Mucosa of rectum (tissue), 2 donors: ENCODE data around the gene MAP3K6.

Experiments used
- H3K27ac ChIP-seq, 2 donors: one replicate each; pipeline ENCODE4 v1.7.0; 2013; ENCODE audit warnings: inconsistent platforms in 2 of 2, low read depth in 2 of 2, low read length in 2 of 2
- H3K27me3 ChIP-seq, 2 donors: one replicate each; pipeline ENCODE4 v1.7.0; 2013; ENCODE audit warnings: low read length in 2 of 2; ENCODE audit not compliant: control insufficient read depth in 2 of 2, insufficient read depth in 2 of 2
- H3K36me3 ChIP-seq, 2 donors: one replicate each; pipeline ENCODE4 v1.7.0; 2013; ENCODE audit warnings: low read length in 2 of 2; ENCODE audit not compliant: control insufficient read depth in 2 of 2, insufficient read depth in 2 of 2
- H3K4me1 ChIP-seq, 2 donors: one replicate each; pipeline ENCODE4 v1.7.0; 2013; ENCODE audit warnings: low read length in 2 of 2, mild to moderate bottlenecking in 1 of 2; ENCODE audit not compliant: control insufficient read depth in 2 of 2, insufficient read depth in 2 of 2
- H3K4me3 ChIP-seq, 2 donors: one replicate each; pipeline ENCODE4 v1.7.0; 2013; ENCODE audit warnings: low read length in 2 of 2
- H3K9ac ChIP-seq, 2 donors: one replicate each; pipeline ENCODE4 v1.7.0; 2013; ENCODE audit warnings: low read length in 2 of 2, low read depth in 1 of 2, mild to moderate bottlenecking in 1 of 2
- H3K9me3 ChIP-seq, 2 donors: one replicate each; pipeline ENCODE4 v1.7.0; 2013; ENCODE audit warnings: low read length in 2 of 2; ENCODE audit not compliant: control insufficient read depth in 2 of 2
- donor health status: healthy.
- donor health status: Normal muscosa, but diverticular disease.

Gene MAP3K6

GRCh38 chr1:27306071-27306470, 60.7 kb downstream of the MAP3K6 start:
- Histone ChIP-seq H3K9ac (no peak overlapping the region), H3K9me3 (no peaks in the 10 kb centered on the region), H3K36me3 (peaks cover 18 to 43% of the 10 kb centered on the region in 2 donors)

More at GRCh38 chr1:27306071-27306470, 60.7 kb downstream of the MAP3K6 start:
- H3K4me3 ChIP-seq, result no peak overlapping the region
- H3K27ac ChIP-seq, result no peak overlapping the region
- H3K27me3 ChIP-seq, result no peaks in the 10 kb centered on the region
- peaks cover 0 to 2% of the 10 kb centered on the region in 2 donors for H3K4me1 ChIP-seq
